ENCODE data around the gene NR6A1.

NR6A1 gene

DNA sequence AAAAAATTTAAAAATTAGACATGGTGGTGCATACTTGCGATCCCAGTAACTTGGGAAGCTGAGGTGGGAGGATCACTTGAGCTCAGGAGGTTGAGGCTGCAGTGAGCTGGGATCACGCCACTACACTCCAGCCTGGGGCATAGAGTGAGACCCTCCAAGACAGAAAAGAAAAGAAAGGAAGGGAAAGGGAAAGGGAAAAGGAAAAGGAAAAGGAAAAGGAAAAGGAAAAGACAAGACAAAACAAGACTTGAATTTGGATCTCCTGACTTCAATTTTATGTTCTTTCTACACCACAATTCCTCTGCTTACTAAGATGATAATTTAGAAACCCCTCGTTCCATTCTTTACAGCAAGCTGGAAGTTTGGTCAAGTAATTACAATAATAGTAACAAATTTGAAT, 88.1 kb downstream of the NR6A1 start:
- Histone ChIP-seq H3K27me3 (ENCODE audit: control insufficient read depth, low read length) (no peaks in the 10 kb centered on the region), H3K4me3 (ENCODE audit: low read length) (no peak overlapping the region), H3K9me2 (replicated peaks; ENCODE audit: control insufficient read depth, low read length) (no peaks in the 10 kb centered on the region), H3F3A (ENCODE audit: control insufficient read depth, insufficient read depth) (no peaks in the 10 kb centered on the region; the same call in 1 of the 2 replicates), H3K4me2 (ENCODE audit: low read length) (no peak overlapping the region), H3K36me3 (ENCODE audit: control insufficient read depth, low read length) (peaks cover 5% of the 10 kb centered on the region; the same call in 1 of the 2 replicates), H3K4me1 (ENCODE audit: control insufficient read depth, low read length) (peaks cover 13% of the 10 kb centered on the region), H4K20me1 (ENCODE audit: control insufficient read depth, insufficient read depth, low read depth, low read length) (no peaks in the 10 kb centered on the region), H3K79me2 (ENCODE audit: control insufficient read depth, low read length) (peaks cover 10% of the 10 kb centered on the region), H3K9me3 (ENCODE audit: control insufficient read depth, insufficient read depth, low read length) (no peaks in the 10 kb centered on the region), H3K27ac (ENCODE audit: low read depth, low read length) (no peak overlapping the region)
- TF ChIP-seq CTCF (IDR thresholded peaks at IDR 0.05; ENCODE audit: low read depth, low read length, poor library complexity, severe bottlenecking) (no peak), EZH2phosphoT487 (IDR thresholded peaks at IDR 0.05; ENCODE audit: borderline replicate concordance, low read length) (no peak)

DNA sequence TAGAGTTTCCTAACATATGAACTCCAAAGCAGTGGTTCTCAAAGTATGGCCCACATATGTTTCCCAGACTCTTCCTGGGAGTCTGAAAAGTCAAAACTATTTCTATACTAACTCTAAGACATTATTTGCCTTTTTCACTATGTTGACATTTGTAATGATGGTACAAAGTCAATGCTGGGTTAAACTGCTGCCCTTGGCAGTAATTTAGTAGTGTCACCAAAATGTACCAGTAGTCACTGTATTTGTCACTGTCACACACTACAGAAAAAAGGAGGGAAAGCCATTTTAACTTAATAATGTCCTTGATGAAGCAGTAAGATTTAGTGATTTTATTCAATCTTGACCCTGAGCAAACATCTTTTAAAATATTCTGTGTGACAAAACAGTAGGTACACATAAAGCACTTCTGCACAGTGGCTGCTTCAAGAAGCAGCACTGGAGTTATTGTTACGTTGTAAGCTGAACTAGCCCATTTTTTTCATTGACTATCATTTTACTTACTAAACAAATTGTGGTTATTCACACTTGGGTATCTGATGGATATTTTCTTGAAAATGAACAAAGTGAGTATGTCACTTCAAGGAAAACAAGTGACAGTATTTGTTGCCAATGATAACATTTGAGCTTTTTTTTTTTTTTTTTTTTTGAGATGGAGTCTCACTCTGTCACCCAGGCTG, 90.3 kb downstream of the NR6A1 start:
- Histone ChIP-seq H3K4me3 (ENCODE audit: low read length) (no peak overlapping the region), H3F3A (ENCODE audit: control insufficient read depth, insufficient read depth) (no peaks in the 10 kb centered on the region; the same call in 1 of the 2 replicates), H3K36me3 (ENCODE audit: control insufficient read depth, low read length) (peaks cover 12% of the 10 kb centered on the region), H3K4me1 (ENCODE audit: control insufficient read depth, low read length) (peaks cover 17% of the 10 kb centered on the region), H3K4me2 (ENCODE audit: low read length) (no peak overlapping the region), H4K20me1 (ENCODE audit: control insufficient read depth, insufficient read depth, low read depth, low read length) (no peaks in the 10 kb centered on the region; the same call in 1 of the 2 replicates), H3K27me3 (ENCODE audit: control insufficient read depth, low read length) (no peaks in the 10 kb centered on the region), H3K79me2 (ENCODE audit: control insufficient read depth, low read length) (peaks cover 13% of the 10 kb centered on the region), H3K9me3 (ENCODE audit: control insufficient read depth, insufficient read depth, low read length) (no peaks in the 10 kb centered on the region), H3K27ac (ENCODE audit: low read depth, low read length) (no peak overlapping the region), H3K9me2 (replicated peaks; ENCODE audit: control insufficient read depth, low read length) (no peaks in the 10 kb centered on the region)
- TF ChIP-seq EZH2phosphoT487 (IDR thresholded peaks at IDR 0.05; ENCODE audit: borderline replicate concordance, low read length), result no peak
- no peak for TF ChIP-seq CTCF (IDR thresholded peaks at IDR 0.05; ENCODE audit: low read depth, low read length, poor library complexity, severe bottlenecking)

DNA sequence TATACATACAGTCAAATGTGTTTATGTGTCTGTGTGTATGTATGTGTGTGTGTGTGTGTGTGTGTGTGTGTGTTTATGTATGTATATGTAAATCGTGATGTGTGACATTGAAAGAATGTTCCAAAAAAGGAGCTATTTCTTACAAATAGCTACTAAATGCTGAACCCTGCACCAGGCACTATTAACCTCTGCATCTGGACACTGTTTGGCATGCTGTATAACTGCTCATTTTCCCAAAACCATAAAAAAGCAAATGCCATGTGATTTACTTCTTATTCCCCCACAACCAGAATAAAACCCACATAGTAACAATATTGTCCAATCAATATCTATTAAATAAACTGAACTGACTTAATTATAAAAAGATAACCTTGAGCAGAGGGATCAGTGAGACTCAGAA, 91.1 kb downstream of the NR6A1 start:
- no peak for TF ChIP-seq EZH2phosphoT487 (IDR thresholded peaks at IDR 0.05; ENCODE audit: borderline replicate concordance, low read length)
- no peak for TF ChIP-seq CTCF (IDR thresholded peaks at IDR 0.05; ENCODE audit: low read depth, low read length, poor library complexity, severe bottlenecking)
- Histone ChIP-seq H3K4me1 (ENCODE audit: control insufficient read depth, low read length) (peaks cover 17% of the 10 kb centered on the region), H3K79me2 (ENCODE audit: control insufficient read depth, low read length) (peaks cover 21% of the 10 kb centered on the region), H3K27ac (ENCODE audit: low read depth, low read length) (no peak overlapping the region), H3K4me3 (ENCODE audit: low read length) (no peak overlapping the region), H3K9me2 (replicated peaks; ENCODE audit: control insufficient read depth, low read length) (no peaks in the 10 kb centered on the region), H3K27me3 (ENCODE audit: control insufficient read depth, low read length) (no peaks in the 10 kb centered on the region), H4K20me1 (ENCODE audit: control insufficient read depth, insufficient read depth, low read depth, low read length) (no peaks in the 10 kb centered on the region; the same call in 1 of the 2 replicates), H3K9me3 (ENCODE audit: control insufficient read depth, insufficient read depth, low read length) (no peaks in the 10 kb centered on the region), H3K4me2 (ENCODE audit: low read length) (no peak overlapping the region), H3F3A (ENCODE audit: control insufficient read depth, insufficient read depth) (no peaks in the 10 kb centered on the region), H3K36me3 (ENCODE audit: control insufficient read depth, low read length) (peaks cover 20% of the 10 kb centered on the region)
